HG02588 (cell line): ENCODE results near the gene NME9.

Source experiments
- ATAC-seq: cut with Tn5 transposase; IDR thresholded peaks from one replicate; pipeline ENCODE4 v1.9.1; 2021; ENCODE audit warnings: mild to moderate bottlenecking, moderate library complexity; ENCODE audit not compliant: unreplicated experiment

Gene NME9

GRCh38 chr3:138336454-138336999 lies 6.9 kb upstream of the NME9 start:
- ATAC-seq, result no peak

- ATAC-seq, result no peak
These were observed 5.0 kb upstream of the NME9 start for GRCh38 chr3:138334608-138335007.

- ATAC-seq, result no peak
These were observed 2.9 kb upstream of the NME9 start for GRCh38 chr3:138332472-138333073.

- ATAC-seq, result no peak
These were observed 1.7 kb upstream of the NME9 start for GRCh38 chr3:138331143-138331894.

GRCh38 chr3:138329984-138330293 lies 288 bp upstream of the NME9 start:
- ATAC-seq, result no peak

DNA sequence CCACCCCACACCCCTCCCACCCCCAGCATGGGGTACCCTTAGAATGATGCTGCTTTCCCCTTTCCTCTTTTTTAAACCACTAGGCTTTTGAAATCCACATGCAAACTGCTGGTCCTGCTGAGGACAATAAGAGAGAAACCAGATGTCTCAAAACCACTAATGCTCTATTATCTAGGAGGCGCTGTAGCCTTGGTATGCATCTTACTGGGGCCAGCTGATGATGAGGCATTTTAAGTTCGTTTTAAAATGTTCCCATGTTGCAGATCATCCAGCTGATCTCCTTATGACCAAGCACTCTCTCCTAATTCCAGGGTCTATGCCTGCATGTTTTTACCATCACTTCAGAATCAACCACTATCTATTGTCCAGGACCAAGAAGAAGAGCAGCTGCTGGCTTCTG lies 1.3 kb downstream of the NME9 start:
- ATAC-seq, result no peak

GRCh38 chr3:138327831-138328230 lies 1.8 kb downstream of the NME9 start:
- no peak for ATAC-seq

DNA sequence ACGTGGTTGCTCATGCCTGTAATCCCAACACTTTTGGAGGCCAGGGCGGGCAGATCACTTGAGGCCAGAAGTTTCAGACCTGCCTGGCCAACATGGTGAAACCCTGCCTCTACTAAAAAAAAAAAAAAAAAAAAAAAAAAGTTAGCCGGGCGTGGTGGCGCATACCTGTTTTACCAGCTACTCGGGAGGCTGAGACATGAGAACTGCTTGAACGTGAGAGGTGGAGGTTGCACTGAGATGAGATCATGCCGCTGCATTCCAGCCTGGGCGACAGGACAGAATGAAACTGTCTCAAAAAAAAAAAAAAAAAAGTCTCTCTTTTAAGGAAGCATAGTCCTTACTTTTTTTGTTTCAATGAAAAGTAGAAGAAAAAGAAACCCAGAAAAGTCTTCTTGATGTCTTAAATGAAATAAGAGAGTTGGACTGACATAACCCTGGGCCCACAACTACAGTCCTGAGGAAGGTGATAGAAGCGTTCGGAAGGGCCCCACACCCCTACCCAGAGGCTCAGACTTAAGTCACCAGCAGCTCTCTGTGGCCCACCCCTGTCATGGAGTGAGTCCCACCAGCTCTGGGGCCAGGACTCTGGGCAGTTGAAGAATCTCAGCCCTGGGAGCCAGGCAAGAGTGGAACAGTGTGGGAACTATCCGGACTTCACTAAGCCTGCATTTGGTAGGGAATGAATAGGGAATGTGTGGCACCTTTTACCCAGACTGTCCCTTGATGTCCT lies 2.6 kb downstream of the NME9 start:
- no peak for ATAC-seq

GRCh38 chr3:138325990-138326389 lies 3.7 kb downstream of the NME9 start:
- ATAC-seq, result no peak

- no peak for ATAC-seq
These were observed 5.7 kb downstream of the NME9 start for GRCh38 chr3:138323971-138324370.

DNA sequence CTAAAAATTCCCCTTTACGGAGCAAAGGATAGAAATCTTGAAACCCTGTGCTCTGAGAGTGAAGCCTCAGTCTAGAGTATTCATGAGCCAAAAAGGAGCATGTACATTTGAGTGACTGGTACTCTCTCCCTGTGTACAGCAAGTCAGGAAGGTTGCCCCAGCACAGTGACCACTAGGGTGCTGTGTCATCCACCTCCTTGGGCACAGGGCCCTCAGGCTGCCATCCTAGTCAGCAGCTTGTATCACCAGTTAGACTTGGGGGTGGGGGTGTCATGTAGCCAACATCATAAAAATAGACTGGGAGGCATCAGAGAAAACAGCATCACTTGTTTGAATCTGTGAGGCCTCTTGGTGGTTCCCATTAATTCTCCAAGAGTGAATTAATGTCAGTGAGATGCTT lies 12.0 kb downstream of the NME9 start:
- ATAC-seq, result no peak

DNA sequence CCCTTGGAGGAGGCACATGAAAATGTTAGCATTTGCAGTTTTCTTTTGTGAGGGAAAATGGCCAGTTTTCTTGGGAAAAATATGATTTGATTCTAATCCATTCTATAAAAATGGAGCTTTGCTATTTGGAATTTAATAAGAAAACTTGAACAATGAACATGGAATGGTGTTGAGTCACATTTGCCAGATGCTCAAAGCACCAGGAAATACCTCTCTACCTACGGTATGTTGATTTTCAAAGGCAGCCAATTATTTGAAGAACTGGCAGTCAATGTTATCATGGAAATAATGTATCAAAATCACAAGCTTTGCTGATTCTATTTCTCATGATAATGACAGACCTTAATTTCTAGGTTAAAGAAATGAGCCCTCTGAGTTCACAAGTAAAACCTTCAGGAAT lies 14.9 kb downstream of the NME9 start:
- no peak for ATAC-seq

DNA sequence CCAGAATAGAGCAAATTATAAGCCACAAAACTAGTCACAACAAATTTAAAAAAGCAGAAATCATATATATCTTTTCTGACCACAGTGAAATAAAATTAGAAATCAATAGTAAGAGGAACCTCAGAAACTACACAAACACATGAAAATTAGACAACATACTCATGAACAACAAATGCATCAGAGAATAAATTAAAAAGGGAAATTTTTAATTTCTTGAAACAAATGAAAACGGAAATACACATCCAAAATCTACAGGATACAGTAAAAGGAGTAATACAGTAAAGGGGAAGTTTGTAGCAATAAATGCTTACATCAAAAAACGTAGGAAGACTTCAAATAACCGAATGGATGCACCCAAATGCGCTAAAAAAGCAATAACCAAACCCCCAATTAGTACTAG lies 19.2 kb downstream of the NME9 start:
- no peak for ATAC-seq

GRCh38 chr3:138308783-138309182 lies 20.9 kb downstream of the NME9 start:
- no peak for ATAC-seq

- ATAC-seq, result no peak
These were observed 21.8 kb downstream of the NME9 start for GRCh38 chr3:138307899-138308298.

GRCh38 chr3:138303474-138303873 lies 26.2 kb downstream of the NME9 start:
- ATAC-seq, result no peak

GRCh38 chr3:138300647-138301046 lies 29.0 kb downstream of the NME9 start:
- ATAC-seq, result no peak

DNA sequence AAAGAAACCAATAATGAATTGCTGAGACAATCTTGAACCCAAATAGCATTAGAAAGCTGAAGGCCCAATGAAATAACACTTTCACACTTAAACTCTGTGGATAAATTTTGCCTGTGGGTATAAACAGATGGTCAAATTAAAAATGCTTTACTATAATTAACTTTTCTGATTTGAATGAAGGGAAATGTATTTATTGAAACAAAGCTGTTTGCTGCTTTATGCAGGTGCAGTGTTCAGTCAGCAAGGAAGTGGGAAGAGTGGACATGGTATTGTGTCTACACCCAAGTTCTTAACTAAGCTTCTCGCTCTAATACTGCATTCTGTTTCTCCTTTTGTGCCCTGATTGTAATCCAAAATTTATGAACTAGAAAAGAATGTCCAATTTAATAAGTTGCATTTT lies 31.8 kb downstream of the NME9 start:
- no peak for ATAC-seq

DNA sequence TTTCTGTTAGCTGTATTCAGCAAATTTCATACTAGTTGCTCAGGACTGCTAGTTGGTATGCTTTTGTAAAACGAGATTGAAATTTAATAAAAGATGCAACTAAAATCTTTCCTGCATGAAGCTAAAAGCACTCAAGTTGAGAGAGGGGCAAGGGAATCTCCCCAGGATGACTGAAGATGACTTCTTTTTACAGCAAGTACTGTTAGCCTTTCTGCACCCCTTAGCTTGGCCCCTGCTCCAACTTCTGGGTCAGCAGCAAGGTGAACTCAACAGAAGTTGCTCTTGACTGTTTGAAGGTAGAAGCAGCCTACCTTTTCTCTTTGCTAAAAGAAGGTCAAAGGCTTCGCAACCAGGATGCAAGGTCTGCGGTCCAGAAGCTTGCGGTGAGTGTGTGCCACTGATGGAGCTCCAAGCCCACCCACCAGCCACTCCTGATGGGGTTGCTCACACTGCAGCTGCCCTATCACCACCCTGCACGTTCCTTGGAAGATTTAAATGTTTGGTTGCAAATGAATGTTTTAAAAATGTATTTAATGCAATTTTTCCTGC lies 32.5 kb downstream of the NME9 start:
- ATAC-seq, result no peak

DNA sequence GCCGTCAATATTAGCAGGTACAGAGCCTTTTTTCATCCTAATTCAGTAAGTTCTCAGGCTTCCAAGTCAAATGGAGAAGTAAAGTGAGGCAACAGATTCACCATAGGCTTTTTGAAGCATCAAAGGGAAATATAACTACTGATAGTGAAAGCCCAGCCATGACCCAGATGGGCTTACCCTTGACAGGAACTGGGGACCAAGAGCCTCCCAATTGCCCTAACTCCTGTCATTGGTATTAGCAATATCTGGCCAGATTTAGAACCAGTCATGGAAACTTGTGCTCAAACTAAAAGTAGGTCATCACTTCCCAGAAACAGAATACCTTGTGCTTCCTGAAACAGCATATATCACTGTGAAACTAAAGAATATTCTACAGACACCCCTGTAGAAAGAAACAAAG lies 33.0 kb downstream of the NME9 start:
- ATAC-seq, result no peak

- ATAC-seq, result no peak
These were observed 40.0 kb downstream of the NME9 start for GRCh38 chr3:138289701-138290100.

DNA sequence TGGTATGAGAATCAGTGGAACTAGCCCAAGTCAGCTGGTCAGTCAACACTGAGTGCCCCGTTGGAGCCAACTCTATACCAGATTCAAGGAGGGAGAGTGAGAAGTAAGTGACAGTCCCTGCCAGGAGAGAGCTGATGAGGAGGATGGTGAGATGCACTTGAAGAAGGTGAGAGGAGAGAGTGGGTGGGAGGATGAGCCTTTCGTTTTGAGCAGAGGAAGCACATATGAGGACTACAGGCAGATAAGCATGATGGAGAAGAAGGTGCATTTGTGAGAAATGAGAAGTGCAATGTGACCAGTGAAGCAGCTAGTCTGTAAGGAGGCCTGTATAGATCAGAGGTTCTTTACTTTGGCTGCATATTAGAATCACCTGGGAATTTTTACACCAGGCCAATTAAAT lies 40.4 kb downstream of the NME9 start:
- ATAC-seq, result no peak
